Fibroblast of lung (primary cell): ENCODE data around the gene TPCN2. TPM values are rescaled to one million over a fixed set of nuclear protein-coding genes. Genes with fewer than 3 reads are reported as not detected.

Source experiments
- DNase-seq, 2 donors: peaks; one replicate each; pipeline versions ENCODE4 v3.0.0 to v3.0.0-alpha.2; 2010; ENCODE audit warnings: low read depth in 2 of 2
- H2AFZ ChIP-seq: 2 replicates; pipeline ENCODE4 v1.5.1; 2012; ENCODE audit warnings: low read length, control low read depth, inconsistent platforms
- H3K27ac ChIP-seq: 2 replicates; pipeline ENCODE4 v1.5.1; 2011; ENCODE audit warnings: low read length, control low read depth; ENCODE audit not compliant: insufficient read depth
- H3K27me3 ChIP-seq: 2 replicates; pipeline ENCODE4 v1.5.1; 2011; ENCODE audit warnings: mild to moderate bottlenecking, low read length; ENCODE audit not compliant: control insufficient read depth, insufficient read depth
- H3K36me3 ChIP-seq: 2 replicates; pipeline ENCODE4 v1.5.1; 2011; ENCODE audit warnings: low read length; ENCODE audit not compliant: control insufficient read depth, insufficient read depth
- H3K4me1 ChIP-seq: 2 replicates; pipeline ENCODE4 v1.5.1; 2011; ENCODE audit warnings: low read length; ENCODE audit not compliant: control insufficient read depth, insufficient read depth; ENCODE audit errors: extremely low read depth
- H3K4me2 ChIP-seq: 2 replicates; pipeline ENCODE4 v1.5.1; 2011; ENCODE audit warnings: low read length, control low read depth; ENCODE audit not compliant: insufficient read depth; ENCODE audit errors: extremely low read depth
- H3K4me3 ChIP-seq, 4 experiments: fragments of 200-600 bp in 1 of 4; sonication (generic) in 1 of 4; replicated peaks in 1 of 4; 2 replicates each; pipeline ENCODE4 v1.5.1; 2011 to 2016; ENCODE audit warnings: low read length in 4 of 4, low read depth in 3 of 4, mild to moderate bottlenecking in 3 of 4, control low read depth in 2 of 4, inconsistent platforms in 1 of 4, mixed read lengths in 1 of 4; ENCODE audit not compliant: insufficient read depth in 1 of 4; ENCODE audit errors: control extremely low read depth in 1 of 4
- H3K79me2 ChIP-seq: 2 replicates; pipeline ENCODE4 v1.5.1; 2012; ENCODE audit warnings: mild to moderate bottlenecking, low read length, inconsistent platforms; ENCODE audit not compliant: control insufficient read depth, insufficient read depth
- H3K9ac ChIP-seq: 2 replicates; pipeline ENCODE4 v1.5.1; 2011; ENCODE audit warnings: mild to moderate bottlenecking, low read length, control low read depth; ENCODE audit not compliant: insufficient read depth
- H3K9me3 ChIP-seq: 2 replicates; pipeline ENCODE4 v1.5.1; 2012; ENCODE audit warnings: low read depth, low read length; ENCODE audit not compliant: control insufficient read depth, insufficient read depth
- H4K20me1 ChIP-seq: 2 replicates; pipeline ENCODE4 v1.5.1; 2011; ENCODE audit warnings: low read length; ENCODE audit not compliant: control insufficient read depth, insufficient read depth; ENCODE audit errors: extremely low read depth
- CTCF ChIP-seq, 2 donors: IDR thresholded peaks in 1 of 2; conservative IDR thresholded peaks in 1 of 2; 1 replicate in 1 of 2; 2 replicates in 1 of 2; pipeline ENCODE4 v1.5.1; 2011 to 2012; ENCODE audit warnings: low read length in 2 of 2, control low read depth in 1 of 2, inconsistent platforms in 1 of 2, low read depth in 1 of 2, mild to moderate bottlenecking in 1 of 2
- EZH2 ChIP-seq: IDR thresholded peaks from 2 replicates; pipeline ENCODE4 v1.5.1; 2012; ENCODE audit warnings: low read length, control low read depth, mild to moderate bottlenecking; ENCODE audit errors: missing control alignments
- polyA plus RNA-seq, 2 donors: library from polyadenylated mRNA; depleted of rRNA in 1 of 2; stranded (reverse) in 1 of 2; unstranded in 1 of 2; fragments of >200 nt; gene quantifications; 2 replicates each; pipeline ENCODE4 v1.2.1, GENCODE V29; 2011 to 2012; ENCODE audit warnings: missing spikeins in 1 of 2
- total RNA-seq: library from RNA; depleted of rRNA; stranded (reverse); fragments of >200 nt; gene quantifications from 2 replicates; pipeline ENCODE4 v1.2.1, GENCODE V29; 2014

TPCN2 gene
- total and polyA plus RNA-seq, 2 donors (not counting 1 experiment from before 2014, with no cell fraction given), result 9.7 to 11.7 TPM

- no peak overlapping the region for H3K9ac ChIP-seq
- no peak overlapping the region for H2AFZ ChIP-seq
- no peaks in the 10 kb centered on the region for H4K20me1 ChIP-seq
- H3K4me3 ChIP-seq, result no peak overlapping the region
- H3K27me3 ChIP-seq, result no peaks in the 10 kb centered on the region
- H3K79me2 ChIP-seq, result peaks cover 14% of the 10 kb centered on the region
- peaks cover 24% of the 10 kb centered on the region for H3K4me1 ChIP-seq
- no peak overlapping the region for H3K4me2 ChIP-seq
- peaks cover 30% of the 10 kb centered on the region for H3K36me3 ChIP-seq
- H3K9me3 ChIP-seq, result no peaks in the 10 kb centered on the region
- peak in 1 of 2 donors; percentile 42 for DNase-seq
- TF ChIP-seq EZH2 (no peak), CTCF (conservative IDR thresholded peaks at IDR 0.05 in 1 of 2, IDR thresholded peaks at IDR 0.05 in 1 of 2; ENCODE audit: low read depth in 1 of 2, low read length in 2 of 2) (no peak)
- H3K27ac ChIP-seq, result no peak overlapping the region
These were observed 46.6 kb upstream of the TPCN2 start for GRCh38 chr11:69002110-69002569.

- no peak for TF ChIP-seq CTCF (conservative IDR thresholded peaks at IDR 0.05 in 1 of 2, IDR thresholded peaks at IDR 0.05 in 1 of 2; ENCODE audit: low read depth in 1 of 2, low read length in 2 of 2)
- no peak for TF ChIP-seq EZH2
- Histone ChIP-seq H3K27me3 (no peaks in the 10 kb centered on the region), H2AFZ (no peak overlapping the region), H3K4me2 (no peak overlapping the region), H3K36me3 (peaks cover 30% of the 10 kb centered on the region), H3K4me1 (peaks cover 29% of the 10 kb centered on the region), H3K9me3 (no peaks in the 10 kb centered on the region), H3K4me3 (no peak overlapping the region), H3K27ac (no peak overlapping the region), H3K9ac (no peak overlapping the region), H3K79me2 (peaks cover 14% of the 10 kb centered on the region), H4K20me1 (no peaks in the 10 kb centered on the region)
- no peak for DNase-seq
These were observed 46.0 kb upstream of the TPCN2 start for GRCh38 chr11:69002570-69003231.

GRCh38 chr11:69003301-69003865 lies 45.3 kb upstream of the TPCN2 start:
- no peak for DNase-seq
- peaks cover 33% of the 10 kb centered on the region for H3K36me3 ChIP-seq
- H3K9me3 ChIP-seq, result no peaks in the 10 kb centered on the region
- H3K4me1 ChIP-seq, result peaks cover 32% of the 10 kb centered on the region
- H3K27me3 ChIP-seq, result no peaks in the 10 kb centered on the region
- no peak overlapping the region for H3K4me2 ChIP-seq
- TF ChIP-seq EZH2 (no peak), CTCF (conservative IDR thresholded peaks at IDR 0.05 in 1 of 2, IDR thresholded peaks at IDR 0.05 in 1 of 2; ENCODE audit: low read depth in 1 of 2, low read length in 2 of 2) (no peak)
- no peak overlapping the region for H3K9ac ChIP-seq
- no peaks in the 10 kb centered on the region for H4K20me1 ChIP-seq
- H2AFZ ChIP-seq, result no peak overlapping the region
- H3K27ac ChIP-seq, result no peak overlapping the region
- H3K4me3 ChIP-seq, result no peak overlapping the region
- peaks cover 14% of the 10 kb centered on the region for H3K79me2 ChIP-seq
